Thyroid gland (tissue), 4 donors: ENCODE results near the gene VAPA. TPM values are rescaled to one million over a fixed set of nuclear protein-coding genes. Genes with fewer than 3 reads are reported as not detected.

ENCODE experiments used
- DNase-seq, 2 donors: peaks; one replicate each; pipeline ENCODE4 v3.0.0-alpha.2; 2019
- H3K27ac ChIP-seq, 3 donors: fragments of 200-600 bp; sonication (generic); 1 replicate in 2 of 3; 2 replicates in 1 of 3; pipeline ENCODE4 v1.5.1; 2016 to 2019; ENCODE audit warnings: mild to moderate bottlenecking in 1 of 3, moderate library complexity in 1 of 3
- H3K27me3 ChIP-seq: fragments of 200-600 bp; sonication (generic); one replicate; pipeline ENCODE4 v1.5.1; 2019
- H3K36me3 ChIP-seq, 2 donors: fragments of 200-600 bp; sonication (generic); one replicate each; pipeline ENCODE4 v1.5.1; 2016 to 2019
- H3K4me1 ChIP-seq, 2 donors: fragments of 200-600 bp; sonication (generic); one replicate each; pipeline ENCODE4 v1.5.1; 2017 to 2019
- H3K4me3 ChIP-seq, 3 donors: fragments of 200-600 bp; sonication (generic); replicated peaks in 1 of 3; 1 replicate in 2 of 3; 2 replicates in 1 of 3; pipeline ENCODE4 v1.5.1; 2016; ENCODE audit warnings: mild to moderate bottlenecking in 1 of 3
- H3K9me3 ChIP-seq: fragments of 200-600 bp; sonication (generic); one replicate; pipeline ENCODE4 v1.5.1; 2017
- CTCF ChIP-seq, 6 experiments: fragments of 200-600 bp in 3 of 6; fragments of 450-650 bp in 3 of 6; sonication (generic) in 3 of 6; IDR thresholded peaks; one replicate each; pipeline ENCODE4 v1.5.1; 2016 to 2019; ENCODE audit warnings: antibody characterized with exemption in 6 of 6, mild to moderate bottlenecking in 2 of 6, inconsistent platforms in 1 of 6, moderate library complexity in 1 of 6
- POLR2A ChIP-seq, 2 donors: fragments of 450-650 bp; IDR thresholded peaks; one replicate each; pipeline ENCODE4 v1.6.1; 2017; ENCODE audit warnings: antibody characterized with exemption in 2 of 2, mild to moderate bottlenecking in 2 of 2, moderate library complexity in 1 of 2
- WGBS, 2 donors: methylation state at CpG; one replicate each; pipeline ENCODE4 v1.1.5; 2017; 5-methylcytosine and 5-hydroxymethylcytosine counted together
- intact Hi-C: fragments of 100-400 bp; cut with DNase I; formaldehyde crosslinking; loops from one replicate; pipeline ENCODE4 v1.15.1; 2023
- small RNA-seq: library from RNA; depleted of rRNA; stranded (forward); fragments of <200 nt; gene quantifications from one replicate; pipeline ENCODE3, GENCODE V24; 2016
- total RNA-seq, 4 donors: library from RNA; depleted of rRNA; stranded (reverse); fragments of >200 nt; gene quantifications; one replicate each; pipeline ENCODE4 v1.2.3, GENCODE V29; 2016

The VAPA gene
- total RNA-seq, 4 donors from 2014 or later = 232 to 261 (median 244) TPM

- intact Hi-C loops = no loop called here
- Histone ChIP-seq H3K27ac (no peak overlapping the region), H3K4me3 (no peak overlapping the region), H3K4me1 (no peaks in the 10 kb centered on the region), H3K9me3 (no peaks in the 10 kb centered on the region), H3K27me3 (no peaks in the 10 kb centered on the region), H3K36me3 (no peaks in the 10 kb centered on the region)
- no peak for DNase-seq
- 85 to 87% methylated on average over 1 of the region's 1 CpG for WGBS, 2 donors
- TF ChIP-seq CTCF (IDR thresholded peaks at IDR 0.05) (no peak), POLR2A (IDR thresholded peaks at IDR 0.05) (no peak)
These were observed 89.5 kb downstream of the VAPA start for GRCh38 chr18:10003281-10003680.

GRCh38 chr18:10003866-10004265 lies 90.0 kb downstream of the VAPA start:
- Histone ChIP-seq H3K27ac (no peak overlapping the region), H3K4me3 (no peak overlapping the region), H3K9me3 (no peaks in the 10 kb centered on the region), H3K4me1 (no peaks in the 10 kb centered on the region), H3K36me3 (no peaks in the 10 kb centered on the region), H3K27me3 (no peaks in the 10 kb centered on the region)
- TF ChIP-seq POLR2A (IDR thresholded peaks at IDR 0.05) = no peak
- TF ChIP-seq CTCF (IDR thresholded peaks at IDR 0.05) = no peak
- WGBS, 2 donors = 88 to 91% methylated on average over 7 of the region's 7 CpGs
- intact Hi-C loops = no loop called here
- no peak for DNase-seq

GRCh38 chr18:10006311-10006893 lies 92.6 kb downstream of the VAPA start:
- 89 to 90% methylated on average over 4 of the region's 4 CpGs for WGBS, 2 donors
- TF ChIP-seq CTCF (IDR thresholded peaks at IDR 0.05) (peak in 1 of 6 experiments; percentile 5), POLR2A (IDR thresholded peaks at IDR 0.05) (no peak)
- no peak overlapping the region for H3K4me3 ChIP-seq
- peaks cover 0 to 4% of the 10 kb centered on the region in 2 donors for H3K4me1 ChIP-seq
- no peak for DNase-seq
- no peaks in the 10 kb centered on the region for H3K9me3 ChIP-seq
- H3K27ac ChIP-seq = no peak overlapping the region
- H3K36me3 ChIP-seq = no peaks in the 10 kb centered on the region
- intact Hi-C loops = no loop called here
- no peaks in the 10 kb centered on the region for H3K27me3 ChIP-seq

- no peaks in the 10 kb centered on the region for H3K27me3 ChIP-seq
- 95 to 99% methylated on average over 3 of the region's 3 CpGs for WGBS, 2 donors
- no peak overlapping the region for H3K27ac ChIP-seq
- intact Hi-C loops = no loop called here
- H3K36me3 ChIP-seq = no peaks in the 10 kb centered on the region
- H3K4me1 ChIP-seq = peaks cover 0 to 4% of the 10 kb centered on the region in 2 donors
- no peak for DNase-seq
- no peaks in the 10 kb centered on the region for H3K9me3 ChIP-seq
- no peak overlapping the region for H3K4me3 ChIP-seq
- TF ChIP-seq CTCF (IDR thresholded peaks at IDR 0.05) = no peak
These were observed 94.3 kb downstream of the VAPA start for GRCh38 chr18:10008006-10008647.

Small RNA genes lying within 50 kb of the gene (small RNA-seq; reads per million reads assigned to genes)
- gene RNA5SP450 = 7.4 reads per million, percentile 90 among the genes with 10 or more reads in this experiment

Other genes starting within 250 kb of the VAPA start
- 10 to 100 TPM; 33.9 to 72.7 (median 40.8) TPM for gene RAB31, start 205.7 kb upstream of the VAPA start, total RNA-seq
- not detected for gene TXNDC2, start 28.0 kb upstream of the VAPA start, total RNA-seq